Skeletal muscle tissue (tissue), 4 donors: Measurements from ENCODE around the gene ALG1. TPM values are rescaled to one million over a fixed set of nuclear protein-coding genes. Genes with fewer than 3 reads are reported as not detected.
A peak's percentile ranks its signal among the peaks of the same experiment; 100 is the strongest.

Experiments
- H3K27ac ChIP-seq: one replicate; pipeline ENCODE4 v1.7.0; 2013; ENCODE audit warnings: mild to moderate bottlenecking, low read depth, low read length, inconsistent platforms
- H3K27me3 ChIP-seq, 3 donors: one replicate each; pipeline ENCODE4 v1.7.0; 2013; ENCODE audit warnings: low read length in 3 of 3; ENCODE audit not compliant: control insufficient read depth in 3 of 3, insufficient read depth in 3 of 3
- H3K36me3 ChIP-seq, 3 donors: one replicate each; pipeline ENCODE4 v1.7.0; 2013; ENCODE audit warnings: low read length in 3 of 3; ENCODE audit not compliant: control insufficient read depth in 3 of 3, insufficient read depth in 3 of 3
- H3K4me1 ChIP-seq, 3 donors: one replicate each; pipeline ENCODE4 v1.7.0; 2013; ENCODE audit warnings: low read length in 3 of 3, mild to moderate bottlenecking in 3 of 3; ENCODE audit not compliant: control insufficient read depth in 3 of 3, insufficient read depth in 3 of 3
- H3K4me3 ChIP-seq, 3 donors: one replicate each; pipeline ENCODE4 v1.7.0; 2013; ENCODE audit warnings: low read length in 3 of 3
- H3K9ac ChIP-seq, 3 donors: one replicate each; pipeline ENCODE4 v1.7.0; 2013; ENCODE audit warnings: low read length in 3 of 3, mild to moderate bottlenecking in 3 of 3, moderate library complexity in 2 of 3, low read depth in 1 of 3
- H3K9me3 ChIP-seq, 3 donors: one replicate each; pipeline ENCODE4 v1.7.0; 2013; ENCODE audit warnings: low read length in 3 of 3; ENCODE audit not compliant: control insufficient read depth in 3 of 3
- total RNA-seq: library from RNA; depleted of rRNA; stranded (reverse); fragments of >200 nt; gene quantifications from one replicate; pipeline ENCODE4 v1.2.3, GENCODE V29; 2014
- donor health status: Osteomylitis.

Gene ALG1
- total RNA-seq, 1 donor from 2014 or later: 13.6 TPM

GRCh38 chr16:5031601-5032000 is 40.0 kb upstream of the ALG1 start:
- Histone ChIP-seq H3K36me3 (peaks cover 12 to 18% (median 12%) of the 10 kb centered on the region in 3 donors), H3K9ac (no peak overlapping the region), H3K27ac (no peak overlapping the region), H3K9me3 (no peaks in the 10 kb centered on the region), H3K27me3 (no peaks in the 10 kb centered on the region), H3K4me1 (peaks cover 13 to 22% (median 13%) of the 10 kb centered on the region in 3 donors), H3K4me3 (no peak overlapping the region)

- Histone ChIP-seq H3K27ac (no peak overlapping the region), H3K9ac (peak overlapping the region; percentile 37 to 85 (median 72)), H3K27me3 (no peaks in the 10 kb centered on the region), H3K9me3 (no peaks in the 10 kb centered on the region), H3K4me3 (peak overlapping the region; percentile 72 to 93 (median 90)), H3K4me1 (peaks cover 13 to 22% (median 13%) of the 10 kb centered on the region in 3 donors), H3K36me3 (peaks cover 10 to 15% (median 12%) of the 10 kb centered on the region in 3 donors)
Measured at GRCh38 chr16:5032748-5033167, 38.9 kb upstream of the ALG1 start.

GRCh38 chr16:5033256-5034166 is 38.1 kb upstream of the ALG1 start, which contains the start of gene NAGPA:
Gene NAGPA (minus strand): TSS chr16:5033935. CDS start chr16:5033914, 21 bp downstream.
- peak within 1 kb of the TSS; percentile 37 to 85 (median 72) for H3K9ac ChIP-seq
- peaks cover 13 to 22% (median 13%) of the 10 kb centered on the region in 3 donors for H3K4me1 ChIP-seq
- no peaks in the 10 kb centered on the region for H3K9me3 ChIP-seq
- peaks cover 7 to 12% (median 11%) of the 10 kb centered on the region in 3 donors for H3K36me3 ChIP-seq
- no peaks in the 10 kb centered on the region for H3K27me3 ChIP-seq
- peak within 1 kb of the TSS; percentile 62 for H3K27ac ChIP-seq
- H3K4me3 ChIP-seq: peak within 1 kb of the TSS; percentile 72 to 93 (median 90)

GRCh38 chr16:5034167-5034523 is 37.5 kb upstream of the ALG1 start:
- peaks cover 13 to 22% (median 13%) of the 10 kb centered on the region in 3 donors for H3K4me1 ChIP-seq
- no peaks in the 10 kb centered on the region for H3K27me3 ChIP-seq
- peak overlapping the region; percentile 72 to 93 (median 90) for H3K4me3 ChIP-seq
- peak overlapping the region; percentile 37 to 85 (median 72) for H3K9ac ChIP-seq
- H3K27ac ChIP-seq: peak overlapping the region; percentile 62
- peaks cover 5 to 8% (median 7%) of the 10 kb centered on the region in 3 donors for H3K36me3 ChIP-seq
- H3K9me3 ChIP-seq: no peaks in the 10 kb centered on the region

GRCh38 chr16:5035909-5036227 is 35.8 kb upstream of the ALG1 start:
- Histone ChIP-seq H3K9me3 (no peaks in the 10 kb centered on the region), H3K4me3 (no peak overlapping the region), H3K4me1 (peaks cover 13 to 22% (median 13%) of the 10 kb centered on the region in 3 donors), H3K9ac (no peak overlapping the region), H3K27ac (no peak overlapping the region), H3K27me3 (no peaks in the 10 kb centered on the region), H3K36me3 (peaks cover 0 to 8% (median 5%) of the 10 kb centered on the region in 3 donors)

GRCh38 chr16:5036228-5037156 is 35.2 kb upstream of the ALG1 start:
- Histone ChIP-seq H3K9ac (no peak overlapping the region), H3K4me1 (peaks cover 13 to 22% (median 13%) of the 10 kb centered on the region in 3 donors), H3K27ac (no peak overlapping the region)

GRCh38 chr16:5040451-5040850 is 31.2 kb upstream of the ALG1 start:
- H3K9ac ChIP-seq: no peak overlapping the region
- H3K27ac ChIP-seq: no peak overlapping the region
- H3K27me3 ChIP-seq: peaks cover 0 to 6% (median 0%) of the 10 kb centered on the region in 3 donors
- no peak overlapping the region for H3K4me3 ChIP-seq
- no peaks in the 10 kb centered on the region for H3K9me3 ChIP-seq
- no peaks in the 10 kb centered on the region for H3K36me3 ChIP-seq
- H3K4me1 ChIP-seq: no peaks in the 10 kb centered on the region

More at GRCh38 chr16:5036228-5037156, 35.2 kb upstream of the ALG1 start:
- Histone ChIP-seq H3K4me3 (no peak overlapping the region), H3K36me3 (peaks cover 0 to 5% (median 2%) of the 10 kb centered on the region in 3 donors), H3K27me3 (peaks cover 0 to under 1% (median 0%) of the 10 kb centered on the region in 3 donors), H3K9me3 (no peaks in the 10 kb centered on the region)

GRCh38 chr16:5041600-5042133 is 30.0 kb upstream of the ALG1 start:
- H3K27ac ChIP-seq: no peak overlapping the region
- H3K4me3 ChIP-seq: no peak overlapping the region

GRCh38 chr16:5042574-5043171 is 29.0 kb upstream of the ALG1 start:
- Histone ChIP-seq H3K27ac (no peak overlapping the region), H3K27me3 (peaks cover 0 to 6% (median 0%) of the 10 kb centered on the region in 3 donors), H3K4me3 (no peak overlapping the region), H3K36me3 (no peaks in the 10 kb centered on the region), H3K4me1 (no peaks in the 10 kb centered on the region), H3K9ac (no peak overlapping the region), H3K9me3 (no peaks in the 10 kb centered on the region)

More at GRCh38 chr16:5041600-5042133, 30.0 kb upstream of the ALG1 start:
- Histone ChIP-seq H3K36me3 (no peaks in the 10 kb centered on the region), H3K9ac (no peak overlapping the region), H3K27me3 (peaks cover 0 to 6% (median 0%) of the 10 kb centered on the region in 3 donors), H3K4me1 (no peaks in the 10 kb centered on the region), H3K9me3 (no peaks in the 10 kb centered on the region)
